SIG-M5 (cell line): ENCODE data around the gene PAK1.

ENCODE experiments used
- DNase-seq: peaks from one replicate; lab custom pipeline; 2025; lab: John Stamatoyannopoulos, UW

PAK1 gene

GRCh38 chr11:77474684-77475060 lies 778 bp upstream of the PAK1 start:
- no peak for DNase-seq

GRCh38 chr11:77472991-77473800 lies 698 bp downstream of the PAK1 start:
- DNase-seq: no peak

- DNase-seq: no peak
Observed at GRCh38 chr11:77471558-77472193, 2.2 kb downstream of the PAK1 start.

GRCh38 chr11:77470971-77471370 lies 2.9 kb downstream of the PAK1 start:
- DNase-seq: no peak

GRCh38 chr11:77470504-77470903 lies 3.4 kb downstream of the PAK1 start:
- DNase-seq: no peak

GRCh38 chr11:77468527-77468926 lies 5.4 kb downstream of the PAK1 start:
- no peak for DNase-seq

GRCh38 chr11:77467993-77468392 lies 5.9 kb downstream of the PAK1 start:
- no peak for DNase-seq

- DNase-seq: no peak
Observed at GRCh38 chr11:77467233-77467632, 6.7 kb downstream of the PAK1 start.

GRCh38 chr11:77457340-77457739 lies 16.6 kb downstream of the PAK1 start:
- no peak for DNase-seq

- DNase-seq: no peak
Observed at GRCh38 chr11:77455740-77456139, 18.2 kb downstream of the PAK1 start.

- no peak for DNase-seq
Observed at GRCh38 chr11:77454867-77455655, 18.8 kb downstream of the PAK1 start.

GRCh38 chr11:77450227-77450626 lies 23.7 kb downstream of the PAK1 start:
- DNase-seq: no peak

- DNase-seq: no peak
Observed at GRCh38 chr11:77449784-77450183, 24.1 kb downstream of the PAK1 start.

GRCh38 chr11:77449060-77449521 lies 24.8 kb downstream of the PAK1 start:
- DNase-seq: peak; percentile 65

- no peak for DNase-seq
Observed at GRCh38 chr11:77448269-77448668, 25.6 kb downstream of the PAK1 start.

GRCh38 chr11:77446911-77447629 lies 26.8 kb downstream of the PAK1 start:
- no peak for DNase-seq

GRCh38 chr11:77444261-77444660 lies 29.6 kb downstream of the PAK1 start:
- no peak for DNase-seq

GRCh38 chr11:77442394-77443053 lies 31.4 kb downstream of the PAK1 start:
- no peak for DNase-seq

- DNase-seq: no peak
Observed at GRCh38 chr11:77441426-77441825, 32.5 kb downstream of the PAK1 start.

- no peak for DNase-seq
Observed at GRCh38 chr11:77440678-77441077, 33.2 kb downstream of the PAK1 start.

GRCh38 chr11:77438487-77438886 lies 35.4 kb downstream of the PAK1 start:
- DNase-seq: no peak

GRCh38 chr11:77436969-77437368 lies 36.9 kb downstream of the PAK1 start:
- no peak for DNase-seq
